ENCODE measurements around the gene MAPK11. TPM values are rescaled to one million over a fixed set of nuclear protein-coding genes. Genes with fewer than 3 reads are reported as not detected.

MAPK11 gene
- polyA plus RNA-seq, 3 donors: 7.9 to 47.1 (median 46.4) TPM

DNA sequence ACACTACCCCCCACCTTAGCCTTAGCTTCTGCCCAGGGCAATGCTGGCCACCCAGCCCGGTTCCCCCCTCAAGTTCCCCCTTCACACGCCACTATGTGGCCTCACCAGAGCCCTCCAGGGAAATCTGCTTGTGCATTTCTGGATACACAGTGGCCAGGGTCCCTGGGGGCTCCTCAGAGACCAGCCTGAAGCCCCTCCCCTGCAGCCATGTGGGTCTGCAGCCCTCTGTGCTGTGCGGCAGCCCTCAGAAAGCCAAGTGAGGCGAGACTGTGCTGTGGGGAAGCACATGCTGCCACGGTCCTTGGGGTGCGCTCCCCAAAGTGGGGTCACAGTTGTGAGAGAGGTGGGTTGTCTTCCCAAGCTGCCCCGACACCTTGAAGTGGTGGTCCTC lies 39.4 kb upstream of the MAPK11 start:
- WGBS, 3 donors: 75 to 81% (median 80%) methylated on average over 7 of the region's 7 CpGs
- H3K27ac ChIP-seq (ENCODE audit: low read depth, low read length): no peak overlapping the region

GRCh38 chr22:50308986-50309600 lies 38.9 kb upstream of the MAPK11 start:
- no peak overlapping the region for H3K27ac ChIP-seq (ENCODE audit: low read depth, low read length)
- 51 to 69% (median 53%) methylated on average over 7 to 9 of the region's 9 CpGs for WGBS, 3 donors

GRCh38 chr22:50308597-50308935 lies 38.4 kb upstream of the MAPK11 start:
- WGBS, 3 donors: 9 to 56% (median 16%) methylated on average over 6 to 7 of the region's 7 CpGs
- H3K27ac ChIP-seq (ENCODE audit: low read depth, low read length): peak overlapping the region; percentile 7

GRCh38 chr22:50307890-50308596 lies 37.9 kb upstream of the MAPK11 start:
- WGBS, 3 donors: 24 to 50% (median 25%) methylated on average over 16 to 19 of the region's 19 CpGs

GRCh38 chr22:50306753-50307749 lies 36.9 kb upstream of the MAPK11 start, which contains the start of gene PLXNB2:
TSS of gene PLXNB2 (minus strand) at chr22:50307646. CDS start at chr22:50290584, 17,062 bp downstream.
- 0 to 1% (median 1%) methylated on average over 78 to 100 of the region's 105 CpGs for WGBS, 3 donors

More at GRCh38 chr22:50307890-50308596, 37.9 kb upstream of the MAPK11 start:
- peak overlapping the region; percentile 7 for H3K27ac ChIP-seq (ENCODE audit: low read depth, low read length)

GRCh38 chr22:50305923-50306566 lies 35.9 kb upstream of the MAPK11 start:
- 4 to 8% (median 5%) methylated on average over 21 of the region's 21 CpGs for WGBS, 3 donors
- peak overlapping the region; percentile 96 for H3K27ac ChIP-seq (ENCODE audit: low read depth, low read length)

More at GRCh38 chr22:50306753-50307749, 36.9 kb upstream of the MAPK11 start, which contains the start of gene PLXNB2:
- H3K27ac ChIP-seq (ENCODE audit: low read depth, low read length): peak within 1 kb of the TSS; percentile 96

DNA sequence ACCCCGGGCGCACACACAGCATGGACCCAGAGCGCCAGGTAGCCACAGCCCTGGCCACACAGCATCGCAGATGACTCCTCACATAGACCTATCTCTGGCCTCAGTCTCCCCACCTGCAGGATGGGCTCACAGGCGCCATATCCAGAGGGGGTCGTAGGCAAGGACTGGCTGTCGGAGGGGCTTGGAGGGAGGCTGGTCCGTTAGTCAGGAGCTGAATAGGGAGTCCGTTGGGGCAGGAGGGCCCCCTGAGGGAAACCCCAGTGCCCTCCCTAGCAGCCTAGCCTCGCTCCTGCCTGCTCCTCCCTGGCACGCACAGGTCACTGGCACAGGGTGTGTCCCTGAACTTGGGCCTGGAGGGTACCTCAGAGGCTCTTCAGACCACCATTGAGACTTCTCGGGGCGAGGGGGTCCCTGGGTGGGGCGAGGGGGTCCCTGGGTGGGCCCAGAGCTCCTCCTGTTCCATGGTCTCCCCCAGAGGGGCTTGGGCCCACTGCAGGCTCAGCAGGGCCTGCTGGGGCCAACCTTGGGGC lies 35.3 kb upstream of the MAPK11 start:
- H3K27ac ChIP-seq (ENCODE audit: low read depth, low read length): peak overlapping the region; percentile 91
- WGBS, 3 donors: 50 to 79% (median 67%) methylated on average over 13 to 14 of the region's 14 CpGs

DNA sequence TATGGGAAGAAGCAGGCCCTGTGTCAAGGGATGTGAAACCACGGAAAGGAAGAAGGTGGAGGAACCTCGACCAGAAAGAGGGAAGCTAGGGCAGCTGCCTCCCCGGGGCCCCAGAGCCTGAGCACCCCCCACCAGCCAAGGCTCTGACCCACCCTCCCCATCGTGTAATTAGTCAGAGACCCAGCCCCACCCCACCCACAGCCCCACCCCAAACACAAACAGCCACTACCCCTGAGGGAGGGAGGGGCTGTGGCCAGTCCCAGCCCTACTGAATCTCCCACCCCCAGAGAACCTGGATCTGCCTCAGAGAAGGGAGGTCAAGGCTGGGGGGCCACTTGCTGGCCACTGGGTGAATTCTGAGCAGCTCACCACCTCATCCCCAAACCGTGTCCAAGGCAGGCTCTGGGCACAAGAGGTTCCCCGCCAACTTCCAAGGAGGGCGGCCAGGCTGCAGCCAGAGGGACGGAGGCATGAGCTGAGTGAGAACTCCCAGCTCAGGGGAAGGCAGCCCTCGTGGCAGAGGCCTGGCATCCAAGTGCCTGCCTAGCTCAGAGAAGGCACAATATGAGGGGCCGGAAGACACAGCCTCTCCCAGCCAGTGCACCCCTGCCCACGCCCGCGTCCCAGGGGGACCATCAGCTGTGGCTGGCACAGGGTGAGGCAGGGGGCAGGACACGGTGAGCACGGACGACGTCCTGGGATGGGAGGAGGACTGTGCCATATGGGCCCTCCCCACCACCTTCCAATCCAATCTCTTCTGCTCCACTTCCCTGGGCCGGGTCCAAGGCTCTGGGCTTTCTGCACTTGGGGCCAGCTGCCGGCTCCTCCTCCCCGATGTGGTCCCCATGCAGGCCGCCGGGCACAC lies 34.6 kb upstream of the MAPK11 start:
- H3K27ac ChIP-seq (ENCODE audit: low read depth, low read length): no peak overlapping the region
- WGBS, 3 donors: 41 to 59% (median 49%) methylated on average over 22 of the region's 22 CpGs

DNA sequence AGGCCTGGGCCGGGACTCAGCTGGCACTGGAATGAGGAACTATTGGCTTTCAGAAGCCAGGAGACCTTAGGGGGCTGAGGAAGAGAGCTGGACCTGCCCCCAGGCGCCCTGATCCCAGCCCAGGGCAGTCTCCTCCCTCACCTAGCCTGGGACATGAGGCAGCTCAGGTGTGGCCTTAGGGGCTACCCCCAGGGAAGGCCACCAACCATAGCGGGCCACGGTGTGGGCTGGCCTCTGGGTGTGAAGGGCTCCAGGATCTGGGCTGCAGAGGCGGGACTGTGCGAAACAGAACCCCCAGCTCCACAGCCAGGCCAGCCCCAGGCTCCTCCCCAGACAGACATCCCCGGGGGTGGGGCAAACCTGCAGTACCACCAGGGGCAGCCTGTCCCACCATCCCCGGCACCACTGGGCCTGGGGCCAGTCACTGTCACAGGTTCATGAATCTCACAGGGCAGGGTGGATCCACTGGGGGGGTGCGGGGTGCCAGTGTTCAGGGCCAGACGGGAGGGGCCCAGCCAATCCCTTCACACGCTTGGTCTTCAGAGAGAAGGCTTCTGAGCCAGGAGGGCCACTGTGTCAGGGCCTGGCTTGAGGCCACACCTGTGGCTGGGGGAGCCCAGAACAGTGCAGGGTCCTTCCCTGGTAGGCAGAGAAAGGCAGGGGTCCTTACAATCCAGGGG lies 33.8 kb upstream of the MAPK11 start:
- no peak overlapping the region for H3K27ac ChIP-seq (ENCODE audit: low read depth, low read length)
- WGBS, 3 donors: 36 to 66% (median 36%) methylated on average over 10 to 11 of the region's 11 CpGs

GRCh38 chr22:50303515-50303847 lies 33.3 kb upstream of the MAPK11 start:
- H3K27ac ChIP-seq (ENCODE audit: low read depth, low read length): no peak overlapping the region
- WGBS, 3 donors: 59 to 67% (median 66%) methylated on average over 7 of the region's 7 CpGs

DNA sequence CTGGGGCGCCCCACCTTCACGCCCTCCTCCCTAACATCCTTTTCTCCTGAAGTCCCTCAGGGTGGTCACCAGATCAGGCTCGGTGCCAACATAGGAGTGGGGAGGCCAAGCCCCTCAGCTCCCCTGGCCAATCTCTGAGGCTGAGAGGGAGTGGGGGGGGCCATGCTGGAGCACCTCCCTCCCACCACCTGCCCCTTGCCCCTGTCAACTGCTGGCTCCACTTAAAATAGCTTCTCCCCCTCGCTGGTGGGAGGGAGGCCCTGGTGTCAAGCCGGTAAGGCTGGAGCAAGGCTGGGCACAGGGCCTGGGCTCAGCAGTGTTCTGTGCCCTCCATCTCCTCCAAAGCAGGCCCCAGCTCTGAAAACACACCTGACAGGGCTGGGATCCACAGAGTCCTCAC lies 32.4 kb upstream of the MAPK11 start:
- H3K27ac ChIP-seq (ENCODE audit: low read depth, low read length): no peak overlapping the region
- 53 to 68% (median 66%) methylated on average over 4 to 5 of the region's 5 CpGs for WGBS, 3 donors

DNA sequence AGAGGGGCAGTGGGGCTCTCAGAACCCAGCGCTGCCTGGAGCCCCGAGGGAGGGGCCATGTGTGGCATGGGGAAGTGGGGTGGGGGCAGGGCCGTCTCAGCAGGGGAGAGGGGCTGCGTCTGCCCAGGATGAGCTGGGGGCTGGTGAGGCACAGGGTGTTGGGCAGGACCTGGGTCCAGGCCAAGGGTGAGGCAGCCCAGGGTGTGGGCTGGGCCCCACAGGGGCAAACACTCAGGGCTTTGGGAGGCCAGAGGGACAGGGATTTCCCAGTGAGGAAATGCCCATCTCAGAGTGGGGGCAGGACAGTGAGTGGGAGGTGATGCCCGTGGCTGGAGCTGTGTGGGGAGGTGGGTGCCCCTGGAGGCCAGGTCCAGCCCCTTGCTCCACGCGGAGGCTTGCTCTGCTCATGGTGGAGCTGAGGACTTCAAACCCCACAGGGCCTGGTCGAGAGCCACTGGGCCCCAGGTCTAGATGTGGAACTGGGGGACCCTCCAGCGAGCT lies 31.9 kb upstream of the MAPK11 start:
- no peak overlapping the region for H3K27ac ChIP-seq (ENCODE audit: low read depth, low read length)
- WGBS, 3 donors: 42 to 59% (median 44%) methylated on average over 9 of the region's 9 CpGs

- WGBS, 3 donors: 58 to 68% (median 63%) methylated on average over 16 to 17 of the region's 17 CpGs
- H3K27ac ChIP-seq (ENCODE audit: low read depth, low read length): no peak overlapping the region
These were observed 31.4 kb upstream of the MAPK11 start for GRCh38 chr22:50301581-50301991.

DNA sequence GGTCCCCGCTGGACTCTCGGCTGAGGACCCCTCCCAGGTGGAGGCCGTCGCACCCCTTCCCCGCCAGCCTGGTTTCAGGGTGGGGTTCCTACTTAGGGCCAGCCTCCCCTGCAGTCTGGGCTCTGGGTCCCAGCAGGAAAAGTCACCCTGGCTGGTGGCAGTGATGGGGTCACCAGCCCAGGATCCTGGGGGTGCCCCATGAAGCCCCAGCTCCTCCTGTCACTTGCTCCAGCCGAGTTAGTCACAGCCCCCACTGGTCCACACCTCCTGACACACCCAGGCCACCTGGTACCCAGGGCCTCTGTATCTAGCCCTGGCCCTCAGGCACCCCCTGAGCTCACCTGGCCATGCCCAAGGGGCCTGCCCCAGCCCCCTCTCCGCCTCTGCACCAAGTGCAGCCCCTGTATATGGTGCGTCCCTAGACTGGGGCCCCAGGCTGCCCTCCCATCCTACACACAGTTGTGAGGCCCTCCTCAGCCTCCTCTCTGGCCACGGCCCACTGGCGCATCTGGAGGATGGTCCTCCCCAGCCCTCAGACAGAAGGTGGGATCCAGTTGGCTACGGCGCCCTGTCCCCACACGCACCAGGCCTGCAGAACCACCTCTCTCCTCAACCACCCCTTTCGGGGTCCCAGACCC lies 30.6 kb upstream of the MAPK11 start:
- H3K27ac ChIP-seq (ENCODE audit: low read depth, low read length): no peak overlapping the region
- WGBS, 3 donors: 79 to 87% (median 84%) methylated on average over 14 of the region's 14 CpGs

GRCh38 chr22:50299785-50300619 lies 29.8 kb upstream of the MAPK11 start:
- WGBS, 3 donors: 34 to 61% (median 35%) methylated on average over 76 to 93 of the region's 93 CpGs
- H3K27ac ChIP-seq (ENCODE audit: low read depth, low read length): no peak overlapping the region
